Mesenchymal stem cell (in vitro differentiated cells and primary cell): ENCODE results near the gene REP15.

Experiments
- DNase-seq: peaks from one replicate; pipeline ENCODE4 v3.0.0-alpha.2; 2013
- H2AFZ ChIP-seq: one replicate; pipeline ENCODE4 v1.6.1; 2013; ENCODE audit warnings: low read depth, mild to moderate bottlenecking, control low read depth, inconsistent platforms, low read length, moderate library complexity
- H2AK5ac ChIP-seq: 2 replicates; pipeline ENCODE4 v1.6.1; 2013; ENCODE audit warnings: low read length, moderate library complexity, mild to moderate bottlenecking, inconsistent platforms; ENCODE audit not compliant: severe bottlenecking
- H2BK120ac ChIP-seq: one replicate; pipeline ENCODE4 v1.6.1; 2013; ENCODE audit warnings: low read depth, mild to moderate bottlenecking, inconsistent platforms, low read length, moderate library complexity
- H2BK12ac ChIP-seq, 2 experiments: one replicate each; pipeline ENCODE4 v1.6.1; 2013; ENCODE audit warnings: inconsistent platforms in 2 of 2, low read length in 2 of 2, mild to moderate bottlenecking in 2 of 2, moderate library complexity in 2 of 2, control low read depth in 1 of 2
- H2BK15ac ChIP-seq: one replicate; pipeline ENCODE4 v1.6.1; 2013; ENCODE audit warnings: mild to moderate bottlenecking, low read depth, inconsistent platforms; ENCODE audit not compliant: poor library complexity, severe bottlenecking
- H2BK5ac ChIP-seq: 2 replicates; pipeline ENCODE4 v1.6.1; 2013; ENCODE audit warnings: low read depth, mild to moderate bottlenecking, low read length, control low read depth, inconsistent platforms; ENCODE audit not compliant: poor library complexity, severe bottlenecking
- H3K14ac ChIP-seq, 2 experiments: one replicate each; pipeline ENCODE4 v1.6.1; 2013; ENCODE audit warnings: inconsistent platforms in 2 of 2, low read length in 2 of 2, control low read depth in 1 of 2, mild to moderate bottlenecking in 1 of 2, moderate library complexity in 1 of 2
- H3K18ac ChIP-seq, 2 experiments: one replicate each; pipeline ENCODE4 v1.6.1; 2013; ENCODE audit warnings: inconsistent platforms in 2 of 2, low read length in 2 of 2, control low read depth in 1 of 2, low read depth in 1 of 2, mild to moderate bottlenecking in 1 of 2
- H3K23ac ChIP-seq, 2 experiments: one replicate each; pipeline ENCODE4 v1.6.1; 2013; ENCODE audit warnings: inconsistent platforms in 2 of 2, low read length in 2 of 2, mild to moderate bottlenecking in 2 of 2, moderate library complexity in 2 of 2, control low read depth in 1 of 2
- H3K27ac ChIP-seq: 2 replicates; pipeline ENCODE4 v1.5.1; 2013; ENCODE audit warnings: mild to moderate bottlenecking, moderate library complexity, low read length, control low read depth, inconsistent platforms; ENCODE audit not compliant: poor library complexity, severe bottlenecking
- H3K27me3 ChIP-seq, 2 experiments: 2 replicates each; pipeline versions ENCODE4 v1.6.1 to v1.7.0; 2013; ENCODE audit warnings: low read length in 2 of 2, mild to moderate bottlenecking in 2 of 2, moderate library complexity in 2 of 2, control low read depth in 1 of 2, inconsistent platforms in 1 of 2; ENCODE audit not compliant: control insufficient read depth in 1 of 2, insufficient read depth in 1 of 2
- H3K36me3 ChIP-seq, 2 experiments: 2 replicates each; pipeline versions ENCODE4 v1.6.1 to v1.7.0; 2013; ENCODE audit warnings: low read length in 2 of 2, control low read depth in 1 of 2, inconsistent platforms in 1 of 2, low read depth in 1 of 2, mild to moderate bottlenecking in 1 of 2; ENCODE audit not compliant: insufficient read depth in 2 of 2, control insufficient read depth in 1 of 2
- H3K4ac ChIP-seq, 2 experiments: one replicate each; pipeline ENCODE4 v1.6.1; 2013; ENCODE audit warnings: inconsistent platforms in 2 of 2, low read length in 2 of 2, mild to moderate bottlenecking in 2 of 2, moderate library complexity in 2 of 2, control low read depth in 1 of 2, low read depth in 1 of 2
- H3K4me1 ChIP-seq: 2 replicates; pipeline ENCODE4 v1.6.1; 2013; ENCODE audit warnings: low read depth, low read length, control low read depth; ENCODE audit not compliant: control insufficient read depth, insufficient read depth
- H3K4me2 ChIP-seq: 2 replicates; pipeline ENCODE4 v1.6.1; 2013; ENCODE audit warnings: low read length, mild to moderate bottlenecking, inconsistent platforms; ENCODE audit not compliant: poor library complexity, severe bottlenecking
- H3K4me3 ChIP-seq, 2 experiments: 2 replicates each; pipeline versions ENCODE4 v1.5.1 to v1.7.0; 2013; ENCODE audit warnings: low read length in 2 of 2, mild to moderate bottlenecking in 2 of 2, control low read depth in 1 of 2, low read depth in 1 of 2; ENCODE audit not compliant: insufficient read depth in 1 of 2
- H3K79me1 ChIP-seq: replicated peaks from 2 replicates; pipeline ENCODE4 v1.6.1; 2013; ENCODE audit warnings: mild to moderate bottlenecking, control low read depth, low read length, inconsistent platforms; ENCODE audit not compliant: poor library complexity, severe bottlenecking
- H3K9ac ChIP-seq: 2 replicates; pipeline ENCODE4 v1.7.0; 2013; ENCODE audit warnings: mild to moderate bottlenecking, low read length, moderate library complexity
- H3K9me3 ChIP-seq: 2 replicates; pipeline ENCODE4 v1.7.0; 2013; ENCODE audit warnings: mild to moderate bottlenecking, low read length; ENCODE audit not compliant: control insufficient read depth
- H4K8ac ChIP-seq: one replicate; pipeline ENCODE4 v1.6.1; 2013; ENCODE audit warnings: inconsistent platforms, mild to moderate bottlenecking, low read length, moderate library complexity
- H4K91ac ChIP-seq: one replicate; pipeline ENCODE4 v1.6.1; 2013; ENCODE audit warnings: mild to moderate bottlenecking, low read length, inconsistent platforms
- WGBS: methylation state at CpG from one replicate; pipeline ENCODE4 v1.1.7; 2013; ENCODE audit warnings: mixed read lengths; 5-methylcytosine and 5-hydroxymethylcytosine counted together

REP15 gene

GRCh38 chr12:27666510-27666909 lies 29.7 kb upstream of the REP15 start:
- Histone ChIP-seq H4K8ac (no peak overlapping the region), H3K79me1 (peaks cover 5% of the 10 kb centered on the region), H3K23ac (no peak overlapping the region), H3K9me3 (no peaks in the 10 kb centered on the region), H2BK15ac (no peak overlapping the region), H3K4me3 (no peak overlapping the region), H3K27ac (no peak overlapping the region), H3K27me3 (no peaks in the 10 kb centered on the region), H2BK120ac (no peak overlapping the region), H2BK12ac (no peak overlapping the region), H2AFZ (no peak overlapping the region), H2BK5ac (no peak overlapping the region), H3K4me1 (no peaks in the 10 kb centered on the region), H2AK5ac (no peak overlapping the region), H4K91ac (no peak overlapping the region), H3K9ac (peak overlapping the region; percentile 56), H3K18ac (no peak overlapping the region), H3K36me3 (peaks cover 31 to 92% of the 10 kb centered on the region in 2 experiments), H3K4me2 (no peak overlapping the region), H3K4ac (no peak overlapping the region), H3K14ac (no peak overlapping the region)
- no peak for DNase-seq
- WGBS: 57% methylated on average over 2 of the region's 3 CpGs

GRCh38 chr12:27667540-27667939 lies 28.7 kb upstream of the REP15 start:
- Histone ChIP-seq H3K14ac (no peak overlapping the region), H3K4ac (no peak overlapping the region), H4K91ac (no peak overlapping the region), H3K9ac (peak overlapping the region; percentile 56), H3K4me1 (no peaks in the 10 kb centered on the region), H3K27ac (no peak overlapping the region), H4K8ac (peak overlapping the region; percentile 7), H3K23ac (no peak overlapping the region), H2BK15ac (no peak overlapping the region), H3K4me3 (no peak overlapping the region), H3K27me3 (no peaks in the 10 kb centered on the region), H3K9me3 (no peaks in the 10 kb centered on the region), H2AK5ac (no peak overlapping the region), H3K36me3 (peaks cover 29 to 92% of the 10 kb centered on the region in 2 experiments), H3K18ac (no peak overlapping the region), H3K79me1 (peaks cover 5% of the 10 kb centered on the region), H3K4me2 (no peak overlapping the region), H2BK12ac (no peak overlapping the region), H2AFZ (no peak overlapping the region), H2BK120ac (no peak overlapping the region), H2BK5ac (no peak overlapping the region)
- WGBS: 95% methylated on average over 6 of the region's 6 CpGs
- peak; percentile 30 for DNase-seq

GRCh38 chr12:27672051-27672450 lies 24.2 kb upstream of the REP15 start:
- Histone ChIP-seq H3K23ac (no peak overlapping the region), H4K91ac (no peak overlapping the region), H3K14ac (no peak overlapping the region), H3K9me3 (no peaks in the 10 kb centered on the region), H3K4me3 (no peak overlapping the region), H2BK120ac (no peak overlapping the region), H2AFZ (no peak overlapping the region), H3K4ac (no peak overlapping the region), H3K4me2 (no peak overlapping the region), H2BK15ac (no peak overlapping the region), H3K9ac (peak overlapping the region; percentile 64), H4K8ac (no peak overlapping the region), H3K79me1 (peaks cover 4% of the 10 kb centered on the region), H3K4me1 (peaks cover 1% of the 10 kb centered on the region), H2BK5ac (no peak overlapping the region), H3K36me3 (peaks cover 22 to 91% of the 10 kb centered on the region in 2 experiments), H2BK12ac (no peak overlapping the region), H3K27me3 (no peaks in the 10 kb centered on the region), H3K27ac (no peak overlapping the region), H3K18ac (no peak overlapping the region), H2AK5ac (no peak overlapping the region)
- WGBS: 90% methylated on average over 3 of the region's 4 CpGs
- DNase-seq: no peak

- Histone ChIP-seq H3K9ac (peak overlapping the region; percentile 64), H2BK15ac (no peak overlapping the region), H2BK12ac (no peak overlapping the region), H3K27ac (no peak overlapping the region), H3K9me3 (no peaks in the 10 kb centered on the region), H3K4me2 (no peak overlapping the region), H3K23ac (no peak overlapping the region), H3K14ac (no peak overlapping the region), H3K36me3 (peaks cover 19 to 93% of the 10 kb centered on the region in 2 experiments), H3K79me1 (peaks cover 4% of the 10 kb centered on the region), H3K27me3 (no peaks in the 10 kb centered on the region), H3K18ac (no peak overlapping the region), H4K8ac (no peak overlapping the region), H3K4me3 (peak overlapping the region in 1 of 2 experiments; percentile 36), H3K4me1 (peaks cover 1% of the 10 kb centered on the region), H2BK5ac (no peak overlapping the region), H2AFZ (no peak overlapping the region), H2AK5ac (no peak overlapping the region), H4K91ac (no peak overlapping the region), H3K4ac (no peak overlapping the region), H2BK120ac (no peak overlapping the region)
- 100% methylated on average over 1 of the region's 1 CpG for WGBS
- DNase-seq: no peak
These were observed 23.6 kb upstream of the REP15 start for GRCh38 chr12:27672643-27673042.
